Measurements from ENCODE around the gene CD8A. TPM values are rescaled to one million over a fixed set of nuclear protein-coding genes. Genes with fewer than 3 reads are reported as not detected.

The CD8A gene
- total RNA-seq, 1 donor from 2014 or later, result 0.34 TPM

DNA sequence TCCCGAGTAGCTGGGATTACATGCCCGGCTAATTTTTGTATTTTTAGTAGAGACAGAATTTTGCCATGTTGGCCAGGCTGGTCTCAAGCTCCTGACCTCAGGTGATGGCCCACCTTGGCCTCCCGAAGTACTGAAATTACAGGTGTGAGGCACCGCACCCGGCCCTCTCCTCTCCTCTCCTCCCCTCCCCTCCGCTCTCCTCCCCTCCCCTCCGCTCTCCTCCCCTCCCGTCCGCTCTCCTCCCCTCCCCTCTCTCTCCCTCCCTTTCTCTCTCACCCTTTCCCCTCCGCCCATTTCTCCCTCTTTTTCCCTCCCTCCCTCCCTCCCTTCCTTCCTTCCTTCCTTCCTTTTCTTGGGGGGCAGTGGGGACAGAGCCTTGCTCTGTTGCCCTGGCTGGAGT, 42.6 kb upstream of the CD8A start:
- DNase-seq (ENCODE audit: low spot score), result no peak
- no peak overlapping the region for H3K4me3 ChIP-seq
- H3K36me3 Mint-ChIP-seq, result no peaks in the 10 kb centered on the region
- no peaks in the 10 kb centered on the region for H3K9me3 Mint-ChIP-seq
- no peak for TF ChIP-seq EZH2 (IDR thresholded peaks at IDR 0.05)
- H3K79me2 ChIP-seq (ENCODE audit: low read depth), result no peaks in the 10 kb centered on the region
- no peaks in the 10 kb centered on the region for H4K20me1 ChIP-seq (ENCODE audit: low read depth)
- H2AFZ ChIP-seq (replicated peaks), result no peak overlapping the region
- no peak overlapping the region for H3K27ac ChIP-seq
- no peaks in the 10 kb centered on the region for H3K36me3 ChIP-seq
- no peak overlapping the region for H3K4me3 Mint-ChIP-seq
- H3K9me3 ChIP-seq (ENCODE audit: low read depth), result no peaks in the 10 kb centered on the region
- H3K27me3 Mint-ChIP-seq (ENCODE audit: insufficient read depth, low read depth), result peaks cover 2% of the 10 kb centered on the region
- H3K4me2 ChIP-seq, result no peak overlapping the region
- H3F3A ChIP-seq (ENCODE audit: low read depth), result peaks cover 3% of the 10 kb centered on the region
- no peaks in the 10 kb centered on the region for H3K27me3 ChIP-seq
- no peaks in the 10 kb centered on the region for H3K4me1 Mint-ChIP-seq
- H3K4me1 ChIP-seq, result peaks cover 3% of the 10 kb centered on the region
- H3K9ac ChIP-seq, result no peak overlapping the region
- H3K27ac Mint-ChIP-seq, result peak overlapping the region; percentile 82

DNA sequence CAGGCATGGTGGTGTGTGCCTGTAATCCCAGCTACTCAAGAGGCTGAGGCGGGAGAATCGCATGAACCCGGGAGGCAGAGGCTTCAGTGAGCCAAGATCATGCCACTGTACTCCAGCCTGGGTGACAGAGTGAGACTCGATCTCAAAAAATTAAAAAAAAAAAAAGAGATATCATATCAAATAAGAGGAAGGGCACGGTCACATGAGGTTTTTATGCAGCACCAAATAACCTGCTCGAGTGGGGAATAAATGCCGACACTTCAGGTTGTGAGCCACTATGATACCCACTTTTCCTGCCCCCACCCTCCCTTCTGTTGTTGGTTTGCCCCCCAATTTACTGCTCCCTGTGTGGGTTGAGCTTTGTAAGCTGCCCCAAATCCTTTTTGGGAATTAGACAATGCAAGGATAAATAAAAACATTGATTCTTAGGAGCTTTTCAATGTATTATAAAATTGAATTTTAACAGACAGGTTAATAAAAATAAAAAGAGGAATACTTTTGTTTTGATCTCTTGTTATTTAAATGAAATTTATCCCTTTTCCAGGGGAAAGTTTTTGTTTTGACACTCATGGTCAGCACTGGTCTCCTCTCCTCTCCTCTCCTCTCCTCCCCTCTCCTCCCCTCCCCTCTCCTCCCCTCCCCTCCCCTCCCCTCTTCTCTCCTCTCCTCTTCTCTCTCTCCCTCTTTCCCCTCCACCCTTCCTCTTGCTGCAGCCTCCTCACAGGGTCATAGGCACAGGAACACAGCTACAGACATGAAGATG, 41.8 kb upstream of the CD8A start:
- no peaks in the 10 kb centered on the region for H3K9me3 Mint-ChIP-seq
- Histone ChIP-seq H3K27ac (no peak overlapping the region), H3K36me3 (no peaks in the 10 kb centered on the region), H3K4me2 (no peak overlapping the region), H2AFZ (replicated peaks) (no peak overlapping the region), H4K20me1 (ENCODE audit: low read depth) (no peaks in the 10 kb centered on the region), H3K9ac (no peak overlapping the region), H3F3A (ENCODE audit: low read depth) (peaks cover 3% of the 10 kb centered on the region), H3K4me3 (no peak overlapping the region), H3K27me3 (no peaks in the 10 kb centered on the region), H3K9me3 (ENCODE audit: low read depth) (no peaks in the 10 kb centered on the region), H3K79me2 (ENCODE audit: low read depth) (no peaks in the 10 kb centered on the region), H3K4me1 (peaks cover 3% of the 10 kb centered on the region)
- no peak overlapping the region for H3K4me3 Mint-ChIP-seq
- TF ChIP-seq EZH2phosphoT487 (IDR thresholded peaks at IDR 0.05) (no peak), EZH2 (IDR thresholded peaks at IDR 0.05) (no peak)
- TF ChIP-seq, protein P1, sequence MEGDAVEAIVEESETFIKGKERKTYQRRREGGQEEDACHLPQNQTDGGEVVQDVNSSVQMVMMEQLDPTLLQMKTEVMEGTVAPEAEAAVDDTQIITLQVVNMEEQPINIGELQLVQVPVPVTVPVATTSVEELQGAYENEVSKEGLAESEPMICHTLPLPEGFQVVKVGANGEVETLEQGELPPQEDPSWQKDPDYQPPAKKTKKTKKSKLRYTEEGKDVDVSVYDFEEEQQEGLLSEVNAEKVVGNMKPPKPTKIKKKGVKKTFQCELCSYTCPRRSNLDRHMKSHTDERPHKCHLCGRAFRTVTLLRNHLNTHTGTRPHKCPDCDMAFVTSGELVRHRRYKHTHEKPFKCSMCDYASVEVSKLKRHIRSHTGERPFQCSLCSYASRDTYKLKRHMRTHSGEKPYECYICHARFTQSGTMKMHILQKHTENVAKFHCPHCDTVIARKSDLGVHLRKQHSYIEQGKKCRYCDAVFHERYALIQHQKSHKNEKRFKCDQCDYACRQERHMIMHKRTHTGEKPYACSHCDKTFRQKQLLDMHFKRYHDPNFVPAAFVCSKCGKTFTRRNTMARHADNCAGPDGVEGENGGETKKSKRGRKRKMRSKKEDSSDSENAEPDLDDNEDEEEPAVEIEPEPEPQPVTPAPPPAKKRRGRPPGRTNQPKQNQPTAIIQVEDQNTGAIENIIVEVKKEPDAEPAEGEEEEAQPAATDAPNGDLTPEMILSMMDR (IDR thresholded peaks at IDR 0.05), result no peak
- H3K27ac Mint-ChIP-seq, result no peak overlapping the region
- H3K36me3 Mint-ChIP-seq, result no peaks in the 10 kb centered on the region
- DNase-seq (ENCODE audit: low spot score), result no peak
- H3K4me1 Mint-ChIP-seq, result no peaks in the 10 kb centered on the region
- H3K27me3 Mint-ChIP-seq (ENCODE audit: insufficient read depth, low read depth), result peaks cover 2% of the 10 kb centered on the region

DNA sequence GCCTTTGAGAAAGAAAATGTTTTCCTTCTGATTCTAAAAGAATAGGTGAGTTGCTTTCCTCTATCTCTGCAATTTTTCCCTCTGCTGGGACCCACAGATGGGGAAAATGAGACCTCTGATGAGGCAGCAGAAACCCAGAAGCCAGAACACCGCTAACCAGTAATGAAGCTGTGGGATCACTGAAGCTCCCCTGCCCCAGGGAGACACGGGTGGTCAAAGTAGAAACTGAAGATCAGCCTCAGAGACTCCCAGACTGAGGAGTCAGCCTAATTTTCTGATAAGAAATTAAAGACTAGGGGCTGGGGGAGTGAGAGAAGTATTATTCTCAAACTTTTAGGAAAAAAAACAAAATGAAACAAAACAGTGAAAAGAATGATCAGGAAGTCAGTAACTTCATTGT, 40.8 kb upstream of the CD8A start:
- Histone ChIP-seq H3K27me3 (no peaks in the 10 kb centered on the region), H3K4me1 (peaks cover 3% of the 10 kb centered on the region), H3F3A (ENCODE audit: low read depth) (peaks cover 3% of the 10 kb centered on the region), H3K9ac (no peak overlapping the region), H3K4me3 (no peak overlapping the region), H2AFZ (replicated peaks) (no peak overlapping the region), H3K9me3 (ENCODE audit: low read depth) (no peaks in the 10 kb centered on the region), H3K27ac (no peak overlapping the region), H3K4me2 (no peak overlapping the region), H3K36me3 (no peaks in the 10 kb centered on the region), H3K79me2 (ENCODE audit: low read depth) (no peaks in the 10 kb centered on the region), H4K20me1 (ENCODE audit: low read depth) (no peaks in the 10 kb centered on the region)
- TF ChIP-seq, protein P1 (IDR thresholded peaks at IDR 0.05), result no peak
- no peak for TF ChIP-seq EZH2phosphoT487 (IDR thresholded peaks at IDR 0.05)
- no peak for TF ChIP-seq EZH2 (IDR thresholded peaks at IDR 0.05)
- no peak for DNase-seq (ENCODE audit: low spot score)
- Mint-ChIP-seq H3K4me3 (no peak overlapping the region), H3K27me3 (ENCODE audit: insufficient read depth, low read depth) (peaks cover 2% of the 10 kb centered on the region), H3K9me3 (no peaks in the 10 kb centered on the region), H3K4me1 (no peaks in the 10 kb centered on the region), H3K27ac (no peak overlapping the region), H3K36me3 (no peaks in the 10 kb centered on the region)

DNA sequence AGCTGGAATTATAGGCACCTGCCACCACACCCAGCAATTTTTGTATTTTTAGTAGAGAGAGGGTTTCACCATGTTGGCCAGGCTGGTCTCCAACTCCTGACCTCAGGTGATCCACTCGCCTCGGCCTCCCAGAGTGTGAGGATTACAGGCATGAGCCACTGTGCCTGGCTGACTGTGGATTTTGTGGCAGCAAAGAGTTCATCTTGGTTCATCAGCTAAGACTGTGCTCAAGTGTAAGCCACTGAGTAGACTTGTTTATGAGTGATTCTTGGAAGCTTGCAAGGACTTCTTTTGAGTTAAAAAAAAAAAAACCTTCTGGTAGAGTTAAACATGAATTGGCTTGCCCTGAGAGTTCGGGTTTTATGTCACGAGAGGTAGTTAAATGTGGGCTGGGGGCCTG, 36.2 kb upstream of the CD8A start:
- Histone ChIP-seq H3K4me1 (peaks cover 3% of the 10 kb centered on the region), H3K27ac (no peak overlapping the region), H3K9me3 (ENCODE audit: low read depth) (peaks cover 6% of the 10 kb centered on the region), H3K4me2 (no peak overlapping the region), H2AFZ (replicated peaks) (no peak overlapping the region), H4K20me1 (ENCODE audit: low read depth) (no peaks in the 10 kb centered on the region), H3F3A (ENCODE audit: low read depth) (peaks cover 2% of the 10 kb centered on the region), H3K4me3 (no peak overlapping the region), H3K36me3 (no peaks in the 10 kb centered on the region), H3K9ac (no peak overlapping the region), H3K79me2 (ENCODE audit: low read depth) (no peaks in the 10 kb centered on the region), H3K27me3 (no peaks in the 10 kb centered on the region)
- H3K36me3 Mint-ChIP-seq, result no peaks in the 10 kb centered on the region
- H3K27ac Mint-ChIP-seq, result no peak overlapping the region
- no peak for DNase-seq (ENCODE audit: low spot score)
- TF ChIP-seq, protein P1 (IDR thresholded peaks at IDR 0.05), result no peak
- TF ChIP-seq EZH2phosphoT487 (IDR thresholded peaks at IDR 0.05) (no peak), EZH2 (IDR thresholded peaks at IDR 0.05) (no peak)
- H3K27me3 Mint-ChIP-seq (ENCODE audit: insufficient read depth, low read depth), result no peaks in the 10 kb centered on the region
- peaks cover 5% of the 10 kb centered on the region for H3K4me1 Mint-ChIP-seq
- no peak overlapping the region for H3K4me3 Mint-ChIP-seq
- peaks cover 9% of the 10 kb centered on the region for H3K9me3 Mint-ChIP-seq
